GM18505 (cell line): ENCODE measurements around the gene SDE2.
"Not testable (repeated sequence)": the region's sequence is repeated elsewhere in the genome, so short reads cannot be mapped to it uniquely, and the experiment has no call there.

Experiments
- ATAC-seq: cut with Tn5 transposase; IDR thresholded peaks from one replicate; pipeline ENCODE4 v1.9.1; 2021; ENCODE audit not compliant: unreplicated experiment
- POLR2A ChIP-seq: IDR thresholded peaks from 4 replicates; pipeline ENCODE4 v1.6.1; 2011; ENCODE audit warnings: borderline replicate concordance; ENCODE audit not compliant: insufficient read depth, insufficient read length; ENCODE audit errors: extremely low read depth

SDE2 gene

GRCh38 chr1:226001088-226001487 lies 1.9 kb upstream of the SDE2 start:
- ATAC-seq, result no peak
- no peak for TF ChIP-seq POLR2A

GRCh38 chr1:226000493-226001081 lies 1.4 kb upstream of the SDE2 start:
- not testable (repeated sequence) for ATAC-seq

DNA sequence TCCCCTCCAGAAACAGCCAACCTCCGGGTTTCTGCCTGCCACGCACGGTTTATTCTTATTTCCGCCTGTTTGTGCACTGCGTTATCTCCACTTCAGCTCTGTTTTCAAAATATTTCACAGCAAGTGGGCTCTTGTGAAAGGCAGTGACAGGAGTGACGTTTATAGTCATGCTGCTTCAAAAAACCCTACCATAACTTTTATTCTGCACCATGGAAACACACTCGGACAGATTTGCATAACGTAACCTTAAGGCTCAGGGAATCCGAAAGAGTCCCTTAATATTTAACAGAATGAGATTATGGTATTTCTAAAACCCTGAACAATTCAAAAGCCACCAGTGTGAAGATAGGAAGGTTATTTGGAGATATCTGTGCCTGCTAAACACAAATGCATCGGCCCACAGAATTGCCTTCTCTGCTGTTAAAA lies 782 bp upstream of the SDE2 start:
- no peak for TF ChIP-seq POLR2A
- ATAC-seq, result peak; percentile 26

GRCh38 chr1:225998560-225999226 lies 450 bp downstream of the SDE2 start:
- ATAC-seq, result peak; percentile 8
- no peak for TF ChIP-seq POLR2A

DNA sequence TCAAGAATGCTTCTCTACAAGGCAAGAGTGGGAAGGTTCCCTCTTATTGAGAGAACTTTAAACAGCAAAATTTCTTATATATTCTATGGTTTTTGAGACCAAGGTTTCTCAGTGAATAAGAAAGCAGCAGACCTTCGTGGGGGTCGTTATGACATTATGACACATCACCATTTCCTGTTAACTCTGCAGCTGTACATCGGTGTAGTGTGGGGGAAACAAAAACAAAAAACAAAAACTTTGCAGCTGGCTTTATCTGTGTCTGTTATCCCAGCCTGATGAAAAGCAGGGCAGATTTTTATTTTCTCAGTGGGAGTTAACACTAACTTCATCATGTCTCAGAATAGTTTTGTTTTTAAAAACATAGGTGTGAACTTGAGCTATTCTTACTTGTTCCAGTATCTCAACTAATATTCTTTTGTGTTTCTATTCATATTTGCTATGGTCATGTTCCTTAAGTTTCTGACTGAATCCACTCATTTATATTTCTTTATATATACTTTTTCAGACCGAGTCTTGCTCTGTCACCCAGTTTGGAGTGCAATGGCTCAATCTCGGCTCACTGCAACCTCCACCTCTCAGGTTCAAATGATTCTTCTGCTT lies 2.1 kb downstream of the SDE2 start:
- no peak for TF ChIP-seq POLR2A
- no peak for ATAC-seq

- no peak for ATAC-seq
- TF ChIP-seq POLR2A, result no peak
Observed at GRCh38 chr1:225995919-225996864, 3.0 kb downstream of the SDE2 start.

DNA sequence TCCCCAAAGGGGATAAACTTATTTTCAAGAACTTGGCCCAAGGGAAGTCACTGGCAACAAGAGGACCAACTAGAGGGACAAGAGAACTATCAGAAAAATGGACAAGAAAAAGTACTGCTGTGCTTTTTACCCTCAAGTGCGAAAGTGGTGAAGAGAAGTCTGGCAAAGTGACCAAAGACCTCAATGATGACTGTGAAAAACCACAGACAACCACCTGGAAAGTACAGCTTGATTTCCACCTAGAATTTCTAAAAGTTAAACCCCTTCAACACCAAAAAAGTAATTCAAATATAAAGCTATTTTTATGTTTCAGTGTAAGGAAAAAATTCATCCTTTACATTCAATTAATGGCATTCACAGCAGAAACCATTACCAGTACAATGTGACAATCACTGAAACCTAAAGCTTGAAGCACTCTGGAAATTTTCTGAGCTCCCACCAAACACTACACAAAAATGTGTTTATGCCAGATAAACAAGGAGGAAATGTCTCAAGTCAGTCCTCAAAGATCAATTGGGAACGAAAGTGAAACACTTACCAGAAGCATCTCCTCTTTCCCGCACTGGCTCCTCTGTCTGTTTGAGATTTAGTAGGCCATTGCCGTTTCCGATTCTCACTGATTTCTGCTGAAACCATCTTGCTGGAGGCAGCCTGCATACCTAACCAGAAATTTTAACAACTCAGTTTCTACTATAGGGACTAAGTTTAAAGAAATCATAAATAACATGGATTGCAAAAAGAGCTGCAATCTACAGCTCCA lies 8.3 kb downstream of the SDE2 start:
- ATAC-seq, result no peak
- no peak for TF ChIP-seq POLR2A

DNA sequence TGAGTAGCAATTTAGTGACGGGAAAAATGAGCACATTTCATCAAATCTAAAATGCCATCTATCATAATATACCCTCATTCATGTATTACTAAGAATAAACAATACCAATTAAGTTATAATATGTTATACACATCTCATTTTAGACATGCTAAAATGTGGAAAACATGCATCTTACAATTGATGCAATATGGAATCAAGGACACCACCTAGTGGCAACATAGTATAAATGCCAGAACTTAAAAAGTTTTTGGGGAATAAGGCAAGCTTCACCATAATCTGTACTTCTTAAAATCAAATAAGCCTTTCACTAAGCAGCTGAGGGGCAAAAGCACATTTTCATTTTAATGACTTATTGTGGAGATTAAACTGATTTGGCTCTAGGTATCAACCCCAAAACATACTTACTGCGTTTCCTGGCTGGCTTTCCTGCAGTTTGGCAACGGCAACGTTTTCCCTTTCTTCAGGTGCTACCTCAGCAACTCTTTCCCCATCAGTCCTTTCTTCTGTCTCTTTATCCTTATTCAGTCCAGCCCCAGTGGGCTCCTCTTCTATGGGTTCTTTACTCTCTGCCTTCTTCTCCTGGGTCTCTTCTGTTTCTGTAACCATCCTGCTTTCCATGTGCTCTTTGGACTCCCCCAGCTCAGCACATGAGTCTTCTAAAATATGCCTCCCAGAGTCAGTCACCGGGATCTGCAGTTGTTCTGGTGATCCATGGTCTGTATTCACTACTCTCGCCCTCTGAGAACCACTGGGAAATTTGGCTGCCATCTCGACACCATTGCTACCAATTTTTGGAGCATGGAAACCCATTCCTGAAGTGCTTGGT lies 11.4 kb downstream of the SDE2 start:
- no peak for ATAC-seq
- no peak for TF ChIP-seq POLR2A

GRCh38 chr1:225981714-225982113 lies 17.4 kb downstream of the SDE2 start:
- no peak for TF ChIP-seq POLR2A
- ATAC-seq, result no peak

DNA sequence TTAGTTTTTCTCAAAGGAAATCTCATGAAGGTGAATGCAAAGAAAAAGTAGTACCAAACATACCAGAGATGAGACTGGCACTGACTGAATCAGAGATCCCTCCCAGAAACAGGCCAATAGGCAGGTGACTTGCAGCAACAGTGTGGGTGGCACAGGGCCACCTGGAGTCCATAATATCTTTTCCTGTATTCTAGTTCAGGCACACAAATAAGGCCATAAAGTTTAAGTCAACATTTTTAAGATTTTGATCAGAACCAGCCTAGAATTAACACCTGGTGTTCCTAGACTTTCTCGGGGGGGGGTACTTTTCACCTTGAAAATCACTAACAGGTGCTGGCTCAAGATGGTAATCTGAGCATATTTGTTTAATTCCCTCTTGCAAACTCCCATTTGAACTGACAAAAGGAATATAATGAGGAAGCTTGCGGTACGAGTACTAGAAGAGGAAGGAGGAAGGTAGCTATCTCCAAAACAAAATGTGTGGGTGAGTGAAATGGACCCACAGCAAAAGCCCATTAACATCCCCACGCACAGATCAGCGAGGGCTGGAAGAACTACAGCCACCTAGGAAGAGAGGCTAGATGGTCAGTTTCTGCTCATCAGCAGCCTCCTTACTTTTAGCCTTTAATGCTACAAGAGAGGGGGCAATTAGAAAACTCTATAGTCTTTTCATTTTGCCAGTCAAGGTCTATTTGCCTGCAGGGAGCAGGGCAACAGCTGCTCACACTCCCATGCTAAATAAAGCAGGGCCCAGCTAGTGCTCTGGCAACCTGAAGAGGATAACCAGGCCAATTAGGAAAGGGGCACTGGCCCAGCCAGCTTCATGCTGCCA lies 18.9 kb downstream of the SDE2 start:
- no peak for ATAC-seq
- TF ChIP-seq POLR2A, result no peak

- no peak for ATAC-seq
- no peak for TF ChIP-seq POLR2A
Observed at GRCh38 chr1:225979421-225979820, 19.7 kb downstream of the SDE2 start.

DNA sequence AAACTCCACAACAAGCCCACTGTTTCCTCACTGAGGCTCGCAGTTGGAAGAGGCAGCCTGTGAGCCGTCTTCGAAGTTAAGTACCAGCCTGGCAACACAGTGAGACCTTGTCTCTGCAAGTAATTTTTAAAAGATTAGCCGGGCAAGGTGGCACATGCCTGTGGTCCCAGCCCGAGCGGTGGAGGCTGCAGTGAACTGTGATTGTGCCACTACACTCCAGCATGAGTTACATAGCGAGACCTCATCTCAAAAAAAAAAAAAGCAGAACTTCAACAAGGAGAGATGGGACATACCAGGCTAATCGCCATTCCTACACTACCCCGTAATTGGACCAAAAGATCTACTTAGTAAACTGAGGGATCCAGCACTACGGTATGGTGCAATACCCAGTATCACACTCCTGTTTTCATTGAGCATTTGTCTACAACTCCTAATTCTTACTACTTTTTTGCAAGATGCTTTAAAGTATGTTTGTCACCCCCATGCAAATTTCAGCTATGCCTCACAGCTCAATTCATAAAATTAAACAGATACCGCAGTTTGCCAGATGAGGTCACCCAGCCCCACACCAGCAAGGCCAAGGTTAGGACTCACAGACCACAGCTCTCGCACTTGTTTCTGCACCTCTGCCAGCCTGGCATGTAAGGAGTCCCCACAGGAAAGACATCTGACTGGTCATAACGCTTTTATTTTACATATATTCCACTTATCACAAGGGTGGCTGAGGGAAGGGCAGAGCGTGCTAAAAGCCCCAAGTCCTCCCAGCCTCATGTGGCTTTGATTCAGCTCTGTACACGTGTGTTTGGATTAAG lies 21.0 kb downstream of the SDE2 start:
- peak; percentile 59 for ATAC-seq
- TF ChIP-seq POLR2A, result no peak

DNA sequence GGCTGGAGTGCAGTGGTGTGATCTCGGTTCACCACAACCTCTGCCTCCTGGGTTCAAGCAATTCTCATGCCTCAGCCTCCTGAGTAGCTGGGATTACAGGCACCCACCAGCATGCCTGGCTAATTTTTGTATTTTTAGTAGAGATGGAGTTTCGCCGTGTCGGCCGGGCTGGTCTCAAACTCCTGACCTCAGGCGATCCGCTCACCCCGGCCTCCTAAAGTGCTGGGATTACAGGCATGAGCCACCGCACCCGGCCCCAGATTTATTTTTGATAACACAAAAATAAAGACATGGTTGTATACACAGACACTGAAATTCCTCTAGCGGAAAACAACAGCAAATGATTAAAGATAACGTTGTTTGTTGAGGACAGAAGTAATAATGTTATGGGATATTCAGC lies 24.0 kb downstream of the SDE2 start:
- not testable (repeated sequence) for ATAC-seq
